OCI-LY1 (cell line): ENCODE results near the gene ABCA7.

Source experiments
- CTCF ChIP-seq: fragments of 200-600 bp; sonication (generic), shearing (Covaris generic); IDR thresholded peaks from 2 replicates; pipeline ENCODE4 v1.5.1; 2017; ENCODE audit warnings: mild to moderate bottlenecking, antibody characterized with exemption, low read length, moderate library complexity, mixed read lengths
- EZH2 ChIP-seq: fragments of 200-600 bp; sonication (generic), shearing (Covaris generic); IDR thresholded peaks from 2 replicates; pipeline ENCODE4 v1.8.0; 2017; ENCODE audit warnings: borderline replicate concordance, mixed run types, mild to moderate bottlenecking, antibody characterized with exemption, low read length, moderate library complexity, mixed read lengths

GRCh38 chr19:1070576-1070930 lies 30.6 kb downstream of the ABCA7 start:
- TF ChIP-seq EZH2 (no peak), CTCF (no peak)
